GM23248 (cell line): ENCODE results near the gene OTOA.

Experiments
- EZH2 ChIP-seq: fragments of 200-600 bp; sonication (generic); IDR thresholded peaks from 2 replicates; pipeline ENCODE4 v1.6.1; 2018; ENCODE audit warnings: antibody characterized with exemption, mild to moderate bottlenecking; ENCODE audit not compliant: insufficient read depth, poor library complexity, severe bottlenecking
- EZH2phosphoT487 ChIP-seq: fragments of 200-600 bp; sonication (generic); IDR thresholded peaks from 2 replicates; pipeline ENCODE4 v1.6.1; 2018; ENCODE audit warnings: antibody characterized with exemption, moderate library complexity, mild to moderate bottlenecking, low read depth; ENCODE audit not compliant: insufficient read depth

- no peak for TF ChIP-seq EZH2
- no peak for TF ChIP-seq EZH2phosphoT487
Observed at GRCh38 chr16:21614896-21615295, 48.9 kb upstream of the OTOA start.
